HepG2 (cell line): Measurements from ENCODE around the gene TMUB1. TPM values are rescaled to one million over a fixed set of nuclear protein-coding genes. Genes with fewer than 3 reads are reported as not detected.

ENCODE experiments used
- ATAC-seq: fragments of 200-7000 bp; cut with Tn5 transposase; 3 replicates; pipeline ENCODE4 v1.9.1; 2020; ENCODE audit warnings: mild to moderate bottlenecking, moderate library complexity
- BruUV-seq: library from RNA; stranded (reverse); fragments of 400-500 nt; replicated peaks from 2 replicates; lab custom pipeline; 2021; lab: Mats Ljungman, UMichigan
- CTCF ChIA-PET: fragments of 300-600 bp; formaldehyde crosslinking; extraction: SDS; loops from one replicate; lab custom pipeline; 2021; ENCODE audit warnings: low total read pairs, inconsistent platforms, low intra/inter-chr PET ratio; lab: Yijun Ruan, JAX
- POLR2A ChIA-PET: fragments of 350-600 bp; sonication (Branson Sonifier 250); formaldehyde crosslinking; loops from one replicate; lab custom pipeline; 2020; ENCODE audit warnings: antibody characterized with exemption, inconsistent platforms; lab: Yijun Ruan, JAX
- DNase-seq: peaks from one replicate; pipeline ENCODE4 v3.0.0-alpha.2; 2015; ENCODE audit warnings: low spot score
- FAIRE-seq: peaks from 3 replicates; lab custom pipeline; 2011; peaks lifted over from hg19 to GRCh38; lab: Jason Lieb, UNC
- H2AFZ ChIP-seq: one replicate; pipeline ENCODE4 v1.6.1; 2011; ENCODE audit warnings: low read length, inconsistent platforms
- H3K27ac ChIP-seq: fragments of 300-600 bp; 3 replicates; pipeline ENCODE4 v1.8.0; 2011; ENCODE audit warnings: mixed run types, mild to moderate bottlenecking, mixed read lengths, low read length, inconsistent platforms; ENCODE audit not compliant: insufficient read depth; ENCODE audit errors: extremely low read length
- H3K27me3 ChIP-seq, 2 experiments: fragments of 200-600 bp in 1 of 2; 2 replicates in 1 of 2; 3 replicates in 1 of 2; pipeline versions ENCODE4 v1.6.0 to v1.8.0; 2011; ENCODE audit warnings: low read length in 2 of 2, mild to moderate bottlenecking in 2 of 2, moderate library complexity in 2 of 2, inconsistent platforms in 1 of 2; ENCODE audit not compliant: insufficient read depth in 2 of 2, control insufficient read depth in 1 of 2
- H3K36me3 ChIP-seq, 2 experiments: fragments of 200-600 bp in 1 of 2; replicated peaks in 1 of 2; 2 replicates in 1 of 2; 3 replicates in 1 of 2; pipeline versions ENCODE4 v1.5.1 to v1.8.0; 2011; ENCODE audit warnings: low read length in 2 of 2, inconsistent platforms in 1 of 2; ENCODE audit not compliant: insufficient read depth in 2 of 2, control insufficient read depth in 1 of 2
- H3K4me1 ChIP-seq: 2 replicates; pipeline ENCODE4 v1.5.1; 2012; ENCODE audit warnings: low read length, inconsistent platforms; ENCODE audit not compliant: insufficient read depth
- H3K4me2 ChIP-seq: 2 replicates; pipeline ENCODE4 v1.6.0; 2011; ENCODE audit warnings: low read depth, low read length, inconsistent platforms
- H3K4me3 ChIP-seq, 3 experiments: fragments of 200-600 bp in 1 of 3; sonication (generic), shearing (Covaris generic) in 1 of 3; replicated peaks in 1 of 3; 2 replicates each; pipeline ENCODE4 v1.5.1; 2011 to 2016; ENCODE audit warnings: low read length in 3 of 3, inconsistent platforms in 2 of 3, low read depth in 2 of 3, mild to moderate bottlenecking in 2 of 3, control low read depth in 1 of 3, mixed read lengths in 1 of 3; ENCODE audit not compliant: insufficient read depth in 1 of 3
- H3K79me2 ChIP-seq: one replicate; pipeline ENCODE4 v1.6.1; 2011; ENCODE audit warnings: low read length, inconsistent platforms; ENCODE audit not compliant: insufficient read depth
- H3K9ac ChIP-seq: 2 replicates; pipeline ENCODE4 v1.6.0; 2011; ENCODE audit warnings: mild to moderate bottlenecking, low read depth, low read length, inconsistent platforms; ENCODE audit not compliant: insufficient read depth
- H3K9me3 ChIP-seq: 2 replicates; pipeline ENCODE4 v1.5.1; 2012; ENCODE audit warnings: mild to moderate bottlenecking, low read length
- H4K20me1 ChIP-seq: 2 replicates; pipeline ENCODE4 v1.6.0; 2011; ENCODE audit warnings: inconsistent platforms, mild to moderate bottlenecking, low read length, moderate library complexity; ENCODE audit not compliant: insufficient read depth
- CC2D1A ChIP-seq: sonication (generic); formaldehyde crosslinking; IDR thresholded peaks from 2 replicates; pipeline ENCODE4 v1.8.1; 2023; ENCODE audit warnings: mild to moderate bottlenecking, missing genetic modification reagents
- CEBPG ChIP-seq: IDR thresholded peaks from 2 replicates; pipeline ENCODE4 v1.6.1; 2016
- GZF1 ChIP-seq: sonication (generic); formaldehyde crosslinking; IDR thresholded peaks from 2 replicates; pipeline ENCODE4 v1.5.1; 2020; ENCODE audit warnings: mild to moderate bottlenecking, missing genetic modification reagents
- HNF1A ChIP-seq, 2 experiments: sonication (generic) in 1 of 2; formaldehyde crosslinking in 1 of 2; IDR thresholded peaks; 2 replicates each; pipeline versions ENCODE4 v1.4.0 to v1.6.1; 2016 to 2020; ENCODE audit warnings: borderline replicate concordance in 1 of 2, low read depth in 1 of 2, mild to moderate bottlenecking in 1 of 2, missing genetic modification reagents in 1 of 2
- KLF9 ChIP-seq: IDR thresholded peaks from 2 replicates; pipeline ENCODE4 v1.6.1; 2016; ENCODE audit warnings: low read depth
- PHF20 ChIP-seq: sonication (generic); formaldehyde crosslinking; IDR thresholded peaks from 2 replicates; pipeline ENCODE4 v1.5.0; 2020; ENCODE audit warnings: mild to moderate bottlenecking, missing genetic modification reagents
- RFX1 ChIP-seq: fragments of 450-650 bp; IDR thresholded peaks from 2 replicates; pipeline ENCODE4 v1.6.1; 2017
- TSC22D2 ChIP-seq: sonication (generic); formaldehyde crosslinking; IDR thresholded peaks from 2 replicates; pipeline ENCODE4 v1.5.1; 2020; ENCODE audit warnings: missing genetic modification reagents, mild to moderate bottlenecking, borderline replicate concordance
- ZNF281 ChIP-seq: sonication (generic); formaldehyde crosslinking; IDR thresholded peaks from 2 replicates; pipeline ENCODE4 v1.4.0; 2020; ENCODE audit warnings: missing genetic modification reagents, borderline replicate concordance
- ZNF383 ChIP-seq: sonication (generic); formaldehyde crosslinking; IDR thresholded peaks from 2 replicates; pipeline ENCODE4 v1.4.0; 2020; ENCODE audit warnings: missing genetic modification reagents, mild to moderate bottlenecking, borderline replicate concordance
- ZNF432 ChIP-seq: sonication (generic); formaldehyde crosslinking; IDR thresholded peaks from 2 replicates; pipeline ENCODE4 v1.5.0; 2020; ENCODE audit warnings: missing genetic modification reagents, mild to moderate bottlenecking, borderline replicate concordance
- ZNF512 ChIP-seq: sonication (generic); formaldehyde crosslinking; IDR thresholded peaks from 2 replicates; pipeline ENCODE4 v1.4.0; 2020; ENCODE audit warnings: mild to moderate bottlenecking, missing genetic modification reagents
- ZNF616 ChIP-seq: sonication (generic); formaldehyde crosslinking; IDR thresholded peaks from 2 replicates; pipeline ENCODE4 v1.5.0; 2020; ENCODE audit warnings: low read depth, mild to moderate bottlenecking, missing genetic modification reagents
- ZNF737 ChIP-seq: sonication (generic); formaldehyde crosslinking; IDR thresholded peaks from 2 replicates; pipeline ENCODE4 v1.5.0; 2020; ENCODE audit warnings: missing genetic modification reagents, mild to moderate bottlenecking, borderline replicate concordance
- ZNF83 ChIP-seq: sonication (generic); formaldehyde crosslinking; IDR thresholded peaks from 2 replicates; pipeline ENCODE4 v1.4.0; 2020; ENCODE audit warnings: missing genetic modification reagents, mild to moderate bottlenecking, borderline replicate concordance
- WGBS: methylation state at CpG from one replicate; pipeline ENCODE4 v1.1.6; 2017; ENCODE audit warnings: low lambda C conversion rate; 5-methylcytosine and 5-hydroxymethylcytosine counted together
- in situ Hi-C: cut with HindIII; loops from 2 replicates; pipeline ENCODE4 v1.10.0; 2017; ENCODE audit warnings: low pct_unique_long_range_greater_than_20kb; ENCODE audit not compliant: extremely low pct_ligation_motif_present
- intact Hi-C: fragments of 100-400 bp; cut with micrococcal nuclease; formaldehyde crosslinking; loops from one replicate; pipeline ENCODE4 v1.10.0; 2022; ENCODE audit not compliant: unreplicated experiment
- polyA plus RNA-seq, 8 experiments: library from polyadenylated mRNA; depleted of rRNA in 3 of 8; stranded (reverse) in 7 of 8; unstranded in 1 of 8; fragments of >200 nt; fragmentation: Illumina TruSeq in 4 of 8; extraction: Trizol in 4 of 8; gene quantifications; 2 replicates each; pipeline versions ENCODE4 v1.2.1 to v1.2.3, GENCODE V29; 2011 to 2016; ENCODE audit warnings: low read depth in 4 of 8, missing spikeins in 1 of 8, mixed read lengths in 1 of 8; ENCODE audit not compliant: insufficient read depth in 1 of 8
- total RNA-seq, 5 experiments: library from RNA; depleted of rRNA; stranded (reverse); fragments of >200 nt; fragmentation: Illumina TruSeq; extraction: Trizol; gene quantifications; 2 replicates each; pipeline ENCODE4 v1.2.3, GENCODE V29; 2016; ENCODE audit warnings: low read depth in 1 of 5

The TMUB1 gene
- total and polyA plus RNA-seq, 2 of the 13 experiments (the other 11 are each of a cell fraction or from before 2014, with no cell fraction given): 44.8 to 51.6 TPM

- no peak for TF ChIP-seq ZNF737 (CRISPR knock-in tag)
- no peak for TF ChIP-seq HNF1A (IDR thresholded peaks at IDR 0.05; ENCODE audit: low read depth)
- no peak for TF ChIP-seq HNF1A (CRISPR knock-in tag; IDR thresholded peaks at IDR 0.05; ENCODE audit: borderline replicate concordance)
- TF ChIP-seq RFX1: no peak
- no peak for TF ChIP-seq CEBPG (CRISPR knock-in tag)
- no peak for TF ChIP-seq CC2D1A
Measured at GRCh38 chr7:151056283-151056665, 27.0 kb downstream of the TMUB1 start (continued).

DNA sequence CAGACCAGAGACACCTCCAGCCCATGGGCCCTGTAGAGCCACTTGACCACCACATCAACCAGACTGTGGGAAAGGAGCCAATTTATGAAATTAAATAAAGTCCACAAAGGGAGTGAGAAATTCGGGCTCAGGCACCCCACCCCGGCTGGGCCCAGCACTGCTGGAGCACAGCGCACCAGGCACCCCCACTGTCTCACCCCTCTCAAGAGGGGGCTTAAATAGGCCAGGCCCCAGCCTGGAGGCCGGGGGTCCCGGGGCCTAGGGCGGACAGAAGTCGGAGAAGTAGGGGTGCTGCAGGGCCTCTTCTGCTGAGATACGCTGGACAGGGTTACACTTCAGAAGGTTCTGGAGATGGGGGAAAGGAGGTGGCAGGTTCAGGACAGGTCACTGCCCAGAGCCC, 29.5 kb downstream of the TMUB1 start:
- no peaks in the 10 kb centered on the region for H3K79me2 ChIP-seq
- no peak overlapping the region for H3K27ac ChIP-seq
- ATAC-seq (no peak), FAIRE-seq (no peak), DNase-seq (no peak)
- no peak overlapping the region for H3K4me3 ChIP-seq
- no peak overlapping the region for H2AFZ ChIP-seq
- BruUV-seq: no TSS peak
- no peaks in the 10 kb centered on the region for H4K20me1 ChIP-seq
- CTCF ChIA-PET: no interaction called here
- no peak overlapping the region for H3K9ac ChIP-seq
- no peaks in the 10 kb centered on the region for H3K9me3 ChIP-seq
- in situ Hi-C loops: no loop called here
- intact Hi-C loops: no loop called here
- 97% methylated on average over 5 of the region's 8 CpGs for WGBS
- peaks cover 1 to 12% of the 10 kb centered on the region in 2 experiments; a peak in 2 of 5 replicates for H3K27me3 ChIP-seq
- no peak overlapping the region for H3K4me2 ChIP-seq
- H3K36me3 ChIP-seq: 0 out of 5 replicates have a peak, but pooled peaks cover 0 to 2% of the 10 kb centered on the region in 2 experiments
- POLR2A ChIA-PET: no interaction called here
- peaks cover 19% of the 10 kb centered on the region for H3K4me1 ChIP-seq
- no peak for TF ChIP-seq TSC22D2 (CRISPR knock-in tag)
- TF ChIP-seq ZNF616: no peak
- no peak for TF ChIP-seq ZNF383 (CRISPR knock-in tag)
- no peak for TF ChIP-seq ZNF281 (CRISPR knock-in tag)
- no peak for TF ChIP-seq PHF20
- no peak for TF ChIP-seq GZF1 (CRISPR knock-in tag)
- no peak for TF ChIP-seq ZNF83 (CRISPR knock-in tag)
- no peak for TF ChIP-seq KLF9 (CRISPR knock-in tag)
- TF ChIP-seq ZNF512 (CRISPR knock-in tag): no peak
- no peak for TF ChIP-seq ZNF432 (CRISPR knock-in tag)
